ENCODE results near the gene MARCKSL1.
"Not testable (repeated sequence)": the region's sequence is repeated elsewhere in the genome, so short reads cannot be mapped to it uniquely, and the experiment has no call there.

The MARCKSL1 gene

DNA sequence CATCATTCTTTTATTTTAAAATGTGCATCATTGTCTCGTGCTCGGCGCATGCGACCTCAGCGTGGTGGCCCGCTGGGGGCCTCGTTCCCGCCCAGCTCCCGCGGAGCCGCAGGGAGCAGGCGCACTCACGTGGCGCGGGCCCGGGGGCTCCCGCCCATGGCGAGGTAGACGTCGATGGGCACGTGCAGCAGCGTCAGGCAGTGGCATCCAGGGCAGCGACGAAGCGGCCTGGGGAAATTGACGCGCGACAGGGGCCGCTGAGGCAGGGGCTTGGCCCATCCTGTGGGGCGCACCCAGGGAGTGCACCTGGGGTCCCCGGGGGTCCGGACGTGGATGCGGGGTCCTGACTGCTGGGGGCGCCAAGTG is 25.3 kb upstream of the MARCKSL1 start:
- no peak for DNase-seq (ENCODE audit: low read depth)
- H3K4me3 ChIP-seq (ENCODE audit: low read depth, low read length): no peak overlapping the region
- TF ChIP-seq, protein P1, sequence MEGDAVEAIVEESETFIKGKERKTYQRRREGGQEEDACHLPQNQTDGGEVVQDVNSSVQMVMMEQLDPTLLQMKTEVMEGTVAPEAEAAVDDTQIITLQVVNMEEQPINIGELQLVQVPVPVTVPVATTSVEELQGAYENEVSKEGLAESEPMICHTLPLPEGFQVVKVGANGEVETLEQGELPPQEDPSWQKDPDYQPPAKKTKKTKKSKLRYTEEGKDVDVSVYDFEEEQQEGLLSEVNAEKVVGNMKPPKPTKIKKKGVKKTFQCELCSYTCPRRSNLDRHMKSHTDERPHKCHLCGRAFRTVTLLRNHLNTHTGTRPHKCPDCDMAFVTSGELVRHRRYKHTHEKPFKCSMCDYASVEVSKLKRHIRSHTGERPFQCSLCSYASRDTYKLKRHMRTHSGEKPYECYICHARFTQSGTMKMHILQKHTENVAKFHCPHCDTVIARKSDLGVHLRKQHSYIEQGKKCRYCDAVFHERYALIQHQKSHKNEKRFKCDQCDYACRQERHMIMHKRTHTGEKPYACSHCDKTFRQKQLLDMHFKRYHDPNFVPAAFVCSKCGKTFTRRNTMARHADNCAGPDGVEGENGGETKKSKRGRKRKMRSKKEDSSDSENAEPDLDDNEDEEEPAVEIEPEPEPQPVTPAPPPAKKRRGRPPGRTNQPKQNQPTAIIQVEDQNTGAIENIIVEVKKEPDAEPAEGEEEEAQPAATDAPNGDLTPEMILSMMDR (IDR thresholded peaks at IDR 0.05; ENCODE audit: control insufficient read depth, extremely low read depth, insufficient read depth): no peak

GRCh38 chr1:32358435-32358834 is 22.4 kb upstream of the MARCKSL1 start:
- no peak for DNase-seq (ENCODE audit: low read depth)
- H3K4me3 ChIP-seq (ENCODE audit: low read depth, low read length): no peak overlapping the region
- TF ChIP-seq, protein P1 (IDR thresholded peaks at IDR 0.05; ENCODE audit: control insufficient read depth, extremely low read depth, insufficient read depth): no peak

DNA sequence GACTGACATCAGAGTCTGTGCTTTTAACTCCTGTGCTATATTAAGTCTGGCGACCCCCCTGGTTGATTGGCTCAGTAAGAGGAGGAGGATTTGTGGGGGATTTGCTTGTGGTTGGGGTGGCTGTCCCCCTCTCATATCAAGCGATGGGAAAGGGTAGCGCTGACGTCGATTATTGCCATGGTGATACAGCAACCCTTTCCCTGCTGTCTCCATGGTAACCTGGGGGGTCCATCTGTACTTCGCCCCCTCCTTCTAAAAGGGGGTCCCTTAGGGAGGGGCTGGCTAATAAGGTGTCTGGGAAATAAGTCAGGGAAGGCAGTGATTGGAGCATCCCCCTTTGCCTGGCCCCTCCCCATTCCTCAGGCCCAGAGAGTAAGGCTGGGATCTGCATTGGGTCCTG is 21.6 kb upstream of the MARCKSL1 start:
- DNase-seq (ENCODE audit: low read depth): no peak
- no peak overlapping the region for H3K4me3 ChIP-seq (ENCODE audit: low read depth, low read length)
- TF ChIP-seq, protein P1 (IDR thresholded peaks at IDR 0.05; ENCODE audit: control insufficient read depth, extremely low read depth, insufficient read depth): no peak

GRCh38 chr1:32356478-32356877 is 20.4 kb upstream of the MARCKSL1 start:
- H3K4me3 ChIP-seq (ENCODE audit: low read depth, low read length): no peak overlapping the region
- no peak for DNase-seq (ENCODE audit: low read depth)
- TF ChIP-seq, protein P1 (IDR thresholded peaks at IDR 0.05; ENCODE audit: control insufficient read depth, extremely low read depth, insufficient read depth): no peak

- not testable (repeated sequence) for H3K4me3 ChIP-seq (ENCODE audit: low read depth, low read length); DNase-seq (ENCODE audit: low read depth)
Observed at GRCh38 chr1:32355778-32356177, 19.7 kb upstream of the MARCKSL1 start.

- TF ChIP-seq, protein P1 (IDR thresholded peaks at IDR 0.05; ENCODE audit: control insufficient read depth, extremely low read depth, insufficient read depth): no peak
- no peak for DNase-seq (ENCODE audit: low read depth)
Observed at GRCh38 chr1:32353886-32354570, 18.0 kb upstream of the MARCKSL1 start.

DNA sequence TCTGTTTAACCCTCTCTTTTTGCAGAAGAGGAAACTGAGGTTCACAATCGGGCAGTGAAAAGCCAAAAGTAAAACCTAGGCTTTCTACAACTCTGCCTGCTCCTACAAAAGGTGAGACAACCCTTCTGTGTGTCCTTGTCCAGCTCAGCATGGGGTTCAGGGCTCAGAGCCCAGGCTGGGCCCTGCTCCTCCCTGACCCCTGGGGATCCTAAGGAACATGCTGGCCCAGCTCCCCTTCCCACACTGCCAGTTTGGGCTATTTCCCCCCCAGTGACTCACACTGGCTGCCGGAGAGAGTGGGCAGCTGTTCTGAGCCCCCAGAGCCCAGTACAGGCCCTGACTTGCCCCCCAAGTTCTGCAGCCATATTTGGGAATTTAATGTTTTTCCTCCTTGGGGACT is 17.4 kb upstream of the MARCKSL1 start:
- no peak for DNase-seq (ENCODE audit: low read depth)
- H3K4me3 ChIP-seq (ENCODE audit: low read depth, low read length): no peak overlapping the region
- TF ChIP-seq, protein P1 (IDR thresholded peaks at IDR 0.05; ENCODE audit: control insufficient read depth, extremely low read depth, insufficient read depth): no peak

More at GRCh38 chr1:32353886-32354570, 18.0 kb upstream of the MARCKSL1 start:
- no peak overlapping the region for H3K4me3 ChIP-seq (ENCODE audit: low read depth, low read length)
